CD4-positive, alpha-beta T cell treated with Interleukin-10 for 1 hour (primary cell): Measurements from ENCODE around the gene PKDCC.
"Not testable (repeated sequence)": the region's sequence is repeated elsewhere in the genome, so short reads cannot be mapped to it uniquely, and the experiment has no call there.

Experiments
- DNase-seq: peaks from one replicate; pipeline ENCODE4 v3.0.0-alpha.2; 2020

PKDCC gene

DNA sequence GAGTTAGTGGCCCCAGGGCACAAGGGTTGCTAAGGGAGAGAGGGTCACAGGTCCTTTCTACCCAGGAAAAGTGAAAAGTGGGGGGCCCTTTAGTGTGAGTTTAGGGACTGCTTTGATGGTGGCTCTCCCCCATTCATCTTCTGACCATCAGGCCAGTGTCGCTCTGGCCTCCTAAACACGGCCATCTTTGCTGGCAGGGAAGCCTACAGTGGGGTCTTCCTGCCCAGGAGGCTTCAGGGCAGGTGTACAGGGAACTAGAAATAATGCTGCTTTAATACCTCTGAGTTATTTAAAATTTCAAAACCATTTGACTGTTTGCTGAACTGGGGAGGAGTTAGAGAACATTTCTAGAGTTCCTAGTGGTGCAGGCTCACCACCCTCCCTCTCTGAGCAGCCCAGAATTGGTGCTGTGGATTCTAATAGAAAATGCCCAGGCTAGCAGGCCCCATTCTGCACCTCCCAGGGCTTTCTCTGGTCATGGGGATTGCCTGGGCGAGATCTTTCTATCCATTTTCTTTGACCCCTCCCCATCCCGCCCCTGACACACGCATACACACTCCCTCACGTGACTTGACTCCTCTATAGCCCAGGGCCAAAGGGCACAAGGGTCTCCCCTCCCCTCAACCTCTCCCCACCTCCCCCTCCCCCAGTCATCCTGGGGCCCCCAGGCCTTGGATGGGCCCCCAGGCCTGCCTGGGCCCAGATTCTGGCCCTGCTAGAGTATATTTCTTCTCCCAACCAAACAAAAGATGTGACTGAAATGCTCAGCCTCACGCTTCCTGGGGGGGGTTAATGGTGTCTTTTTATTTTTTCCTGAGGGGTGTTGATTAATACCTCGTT lies 3.1 kb downstream of the PKDCC start:
- no peak for DNase-seq

DNA sequence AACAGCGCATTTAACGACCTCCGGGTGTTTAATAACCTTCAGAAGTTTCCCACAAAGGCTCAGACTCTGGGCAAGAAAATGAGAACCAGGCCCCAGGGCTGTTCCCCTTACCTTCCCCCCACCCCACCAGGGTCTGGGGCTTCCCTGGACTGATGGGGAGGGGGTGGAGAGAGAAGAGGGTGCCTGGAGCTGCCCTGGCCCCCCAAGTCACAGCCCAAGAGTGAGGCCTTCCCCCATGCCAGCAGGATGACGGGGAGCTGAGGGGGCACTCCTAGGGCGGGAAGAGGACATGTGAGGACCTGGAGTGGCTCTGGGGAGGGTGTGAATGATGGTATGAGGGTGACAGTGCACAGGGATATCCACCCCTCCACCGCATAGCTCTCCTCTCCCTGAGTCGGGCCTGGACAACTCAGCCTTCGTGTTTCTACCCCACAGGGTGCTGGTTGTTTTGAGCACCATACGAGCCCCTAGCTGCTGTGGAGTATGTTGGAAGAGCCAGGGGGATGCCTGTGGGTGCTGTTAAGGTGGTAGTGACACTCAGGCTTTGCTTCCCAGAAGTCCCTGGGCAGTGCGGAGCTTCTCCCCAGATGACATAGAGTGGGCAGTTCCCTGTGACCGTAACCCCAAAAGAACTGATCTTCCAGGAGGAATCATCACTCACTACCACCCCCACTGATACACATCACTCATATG lies 3.9 kb downstream of the PKDCC start:
- DNase-seq = no peak

DNA sequence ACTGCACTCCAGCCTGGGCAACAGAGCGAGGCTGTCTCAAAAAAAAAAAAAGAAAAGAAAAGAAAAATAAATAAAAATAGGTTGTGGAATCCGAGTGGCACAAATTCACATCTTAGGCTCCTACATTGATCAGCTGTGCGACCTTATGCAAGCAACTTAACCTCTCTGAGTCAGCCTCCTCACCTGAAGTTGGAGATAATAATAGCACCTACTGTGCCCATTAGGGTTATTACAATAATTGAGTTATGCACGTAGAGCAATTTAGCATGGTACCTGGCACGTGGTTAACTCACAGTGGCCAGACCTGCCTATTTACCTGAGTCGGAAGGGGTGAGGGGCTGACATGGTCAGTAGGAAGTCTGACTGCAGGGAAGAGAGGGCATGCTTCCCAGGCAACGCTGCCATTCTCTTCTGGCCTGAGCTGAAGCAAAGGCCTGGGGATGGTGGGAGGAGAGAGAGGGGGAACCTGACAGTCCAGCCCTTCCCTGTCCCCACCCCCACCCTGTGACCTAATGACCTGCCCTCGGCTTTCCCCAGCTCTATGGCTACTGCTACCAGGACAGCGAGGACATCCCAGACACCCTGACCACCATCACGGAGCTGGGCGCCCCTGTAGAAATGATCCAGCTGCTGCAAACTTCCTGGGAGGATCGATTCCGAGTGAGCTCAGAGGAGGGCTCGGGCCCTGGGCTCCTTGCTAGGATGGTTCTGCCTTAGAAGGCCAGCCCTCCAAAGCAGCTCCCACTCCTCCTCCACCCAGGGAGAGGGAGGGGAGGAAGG lies 5.1 kb downstream of the PKDCC start:
- no peak for DNase-seq

DNA sequence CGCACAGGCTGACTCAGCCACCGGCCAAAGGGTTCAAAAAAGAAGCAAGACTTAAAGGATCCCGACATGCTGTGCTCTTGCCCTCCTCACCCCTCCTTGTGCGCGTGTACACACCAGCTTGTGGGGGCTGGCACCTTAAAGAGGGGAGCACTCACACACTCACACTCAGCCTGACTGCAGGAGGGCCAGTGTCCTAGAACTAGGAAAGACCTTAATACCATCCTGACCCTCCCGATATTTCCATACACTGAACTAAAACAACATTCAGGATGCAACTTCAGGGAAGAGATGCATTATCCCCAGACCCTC lies 5.6 kb downstream of the PKDCC start:
- no peak for DNase-seq

DNA sequence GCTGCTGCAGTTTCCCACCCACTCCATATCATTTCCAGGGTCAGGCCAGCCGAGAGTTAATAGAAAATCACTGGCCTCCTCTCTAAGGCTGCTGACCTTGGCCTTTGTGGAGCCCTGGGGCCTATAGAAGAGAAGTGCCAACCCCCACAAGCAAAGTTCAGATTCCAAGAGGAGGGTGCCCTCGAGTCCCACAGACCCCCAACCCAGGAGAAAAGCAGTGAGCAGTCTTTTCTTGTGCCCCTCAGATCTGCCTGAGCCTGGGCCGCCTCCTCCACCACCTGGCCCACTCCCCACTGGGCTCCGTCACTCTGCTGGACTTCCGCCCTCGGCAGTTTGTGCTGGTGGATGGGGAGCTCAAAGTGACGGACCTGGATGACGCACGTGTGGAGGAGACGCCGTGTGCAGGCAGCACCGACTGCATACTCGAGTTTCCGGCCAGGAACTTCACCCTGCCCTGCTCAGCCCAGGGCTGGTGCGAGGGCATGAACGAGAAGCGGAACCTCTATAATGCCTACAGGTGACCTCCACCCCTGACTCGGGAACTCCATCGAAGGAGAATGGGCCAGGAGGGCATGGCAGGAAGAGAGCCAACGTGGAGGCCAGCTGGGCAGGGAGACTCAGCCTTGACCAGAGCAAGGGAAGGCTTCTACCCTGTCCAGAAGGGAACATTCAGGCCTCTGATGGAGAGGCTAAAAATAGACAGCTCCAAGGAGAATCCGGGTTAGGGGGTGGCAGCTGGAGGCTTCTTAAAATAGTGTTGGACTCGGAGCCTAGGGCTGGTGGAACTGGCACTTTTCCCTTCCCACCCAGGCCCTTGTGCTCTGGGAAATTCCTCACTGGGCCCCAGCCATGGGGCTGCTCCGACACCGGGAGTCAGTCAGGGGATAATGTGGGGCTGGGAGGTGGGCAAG lies 6.2 kb downstream of the PKDCC start:
- DNase-seq = no peak

DNA sequence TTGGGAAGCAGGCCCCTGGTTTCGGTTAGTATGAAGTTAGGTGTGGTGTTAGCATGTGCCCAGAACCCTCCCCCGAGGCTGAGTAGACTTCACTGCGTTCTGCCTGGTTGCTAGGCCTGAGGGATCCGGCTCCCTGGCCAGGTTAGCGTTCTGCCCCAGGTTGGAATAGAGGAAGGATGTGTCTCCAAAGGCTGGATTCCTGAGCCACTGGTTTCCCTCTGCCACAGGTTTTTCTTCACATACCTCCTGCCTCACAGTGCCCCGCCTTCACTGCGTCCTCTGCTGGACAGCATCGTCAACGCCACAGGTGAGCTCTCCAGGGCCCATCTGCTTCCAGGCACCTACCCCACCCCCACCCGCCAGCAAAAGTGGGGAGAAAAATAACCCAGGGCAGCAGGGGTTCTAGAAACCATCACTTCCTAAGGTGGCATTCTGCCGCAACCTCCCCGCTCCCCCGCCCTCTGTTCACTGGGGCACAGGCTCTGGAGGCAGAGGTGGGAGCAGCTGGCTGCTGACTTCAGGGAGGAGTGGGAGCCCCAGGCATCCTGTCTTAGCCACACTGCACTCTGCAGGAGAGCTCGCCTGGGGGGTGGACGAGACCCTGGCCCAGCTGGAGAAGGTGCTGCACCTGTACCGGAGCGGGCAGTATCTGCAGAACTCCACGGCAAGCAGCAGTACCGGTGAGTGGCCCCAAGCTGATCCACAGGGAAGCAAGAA lies 7.1 kb downstream of the PKDCC start:
- no peak for DNase-seq

DNA sequence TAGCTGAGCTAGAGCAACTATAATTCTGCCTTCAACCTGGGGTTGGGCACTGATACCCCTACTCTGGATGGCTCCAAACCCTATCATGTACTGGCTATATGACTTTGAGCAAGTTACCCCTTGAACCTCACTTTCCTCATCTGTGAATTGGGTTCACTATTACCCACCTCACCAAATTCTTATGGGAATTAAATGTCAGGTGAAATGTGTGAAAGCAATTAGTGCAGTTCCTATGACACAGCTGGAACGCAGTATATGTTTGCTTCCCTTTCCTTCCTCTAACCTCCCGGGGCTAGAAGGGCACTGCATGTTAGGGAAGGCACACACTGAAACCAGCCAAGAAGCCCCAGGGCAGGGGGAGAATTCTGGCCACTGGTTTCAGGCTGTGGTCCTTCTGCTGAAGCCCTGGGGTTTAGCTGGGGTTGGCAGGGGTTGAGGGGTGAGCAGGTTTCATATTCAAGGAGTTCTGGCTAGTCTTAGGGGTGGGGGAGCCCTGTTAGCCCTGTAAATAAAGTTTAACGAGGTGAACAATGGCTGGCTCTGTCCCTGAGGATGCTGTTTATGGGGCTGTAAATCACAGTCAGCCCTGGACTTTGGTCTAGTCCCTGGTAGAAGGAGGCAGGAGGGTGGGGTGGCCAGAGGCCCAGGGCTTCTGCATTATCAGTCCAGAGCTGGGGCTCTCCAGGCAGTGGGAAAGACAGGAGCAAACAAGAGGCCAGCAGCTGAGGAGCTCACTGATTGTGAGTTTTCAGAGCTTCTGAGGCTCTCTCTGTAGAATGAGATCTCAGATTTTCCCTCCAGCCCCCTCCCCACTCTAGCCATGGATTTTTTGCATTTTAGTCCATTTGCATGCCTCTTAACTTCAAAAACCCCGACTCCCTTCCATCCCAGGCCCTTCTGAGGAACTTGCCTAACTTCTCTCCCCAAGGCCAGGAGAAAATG lies 8.0 kb downstream of the PKDCC start:
- DNase-seq = no peak

DNA sequence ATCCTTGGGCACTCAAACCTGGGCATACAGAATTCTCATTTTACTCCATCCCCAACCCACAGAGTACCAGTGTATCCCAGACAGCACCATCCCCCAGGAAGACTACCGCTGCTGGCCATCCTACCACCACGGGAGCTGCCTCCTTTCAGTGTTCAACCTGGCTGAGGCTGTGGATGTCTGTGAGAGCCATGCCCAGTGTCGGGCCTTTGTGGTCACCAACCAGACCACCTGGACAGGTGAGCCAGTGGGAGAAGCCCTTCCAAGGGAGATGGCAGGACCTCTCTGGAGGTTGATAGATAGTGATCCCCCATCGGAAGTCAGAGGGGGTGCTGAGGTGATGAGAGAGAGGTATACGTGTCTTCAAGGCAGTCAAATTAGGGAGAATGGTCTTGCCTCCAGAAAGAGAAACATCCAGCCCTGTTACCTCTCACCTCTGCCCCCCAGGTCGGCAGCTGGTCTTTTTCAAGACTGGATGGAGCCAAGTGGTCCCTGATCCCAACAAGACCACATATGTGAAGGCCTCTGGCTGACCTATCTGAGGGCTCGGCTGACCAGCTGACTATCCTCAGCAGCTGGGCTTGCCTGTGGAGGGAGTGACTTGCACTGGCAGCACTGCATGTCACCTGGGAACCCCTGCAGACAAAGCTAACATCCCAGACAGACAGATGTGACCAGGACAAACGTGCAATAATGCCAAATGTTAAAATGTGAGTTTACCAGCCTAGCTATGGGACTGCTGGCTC lies 9.5 kb downstream of the PKDCC start:
- no peak for DNase-seq

DNA sequence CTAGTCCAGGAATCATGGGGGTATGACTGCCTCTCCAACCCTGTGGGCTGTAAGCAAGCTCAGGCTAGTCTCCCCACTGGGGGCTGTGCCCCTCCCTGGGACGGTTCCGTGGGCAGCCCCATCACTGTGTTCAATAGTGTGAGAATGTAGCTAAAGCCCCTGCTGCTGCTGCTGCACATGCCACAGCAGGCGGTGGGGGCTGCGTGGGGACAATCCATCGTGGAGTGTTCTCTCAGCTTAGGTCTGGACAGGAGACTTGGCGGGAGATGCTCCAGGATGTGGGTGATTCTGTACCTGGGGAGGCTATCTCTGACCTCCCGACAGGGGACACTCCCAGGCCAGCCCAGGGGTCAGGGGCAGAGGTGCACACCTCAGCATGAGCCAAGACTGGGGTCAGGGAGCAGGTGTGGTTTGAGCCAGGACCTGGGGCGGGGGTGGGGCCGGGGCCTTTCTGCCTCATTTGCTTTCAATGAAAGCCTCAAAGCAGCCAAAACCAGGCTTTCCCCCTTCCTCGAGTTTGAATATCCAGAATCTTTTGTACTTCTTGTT lies 10.2 kb downstream of the PKDCC start:
- DNase-seq = no peak

DNA sequence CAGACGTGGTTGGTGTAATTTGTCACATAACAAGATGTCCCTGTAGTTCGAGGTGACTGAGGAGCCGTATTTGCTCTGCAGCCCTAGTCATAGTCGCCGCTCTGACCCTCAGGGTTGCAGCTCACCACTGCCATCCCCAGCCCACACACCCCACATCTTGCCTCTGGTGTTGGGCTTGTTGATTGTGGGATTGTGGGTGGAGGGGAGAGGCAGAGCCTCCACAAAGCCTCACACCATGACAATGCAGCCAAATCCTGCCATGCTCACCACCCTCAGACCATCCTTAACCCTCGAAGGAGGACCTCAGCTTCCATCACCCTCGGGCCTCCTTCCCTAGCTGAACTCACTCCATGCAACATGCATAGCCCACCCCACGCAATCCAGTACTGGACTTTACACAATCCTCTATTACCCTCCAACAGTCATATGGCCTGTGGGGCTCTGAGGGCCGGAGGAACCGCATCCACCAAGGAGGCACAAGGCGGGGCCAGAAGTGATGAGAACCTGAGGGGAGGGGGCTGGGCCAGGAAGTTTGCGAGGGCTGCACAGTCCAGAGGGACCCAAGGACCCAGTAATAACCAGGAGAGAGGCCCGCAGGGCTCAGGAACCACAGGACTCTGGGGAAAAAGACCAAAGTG lies 11.6 kb downstream of the PKDCC start:
- no peak for DNase-seq

DNA sequence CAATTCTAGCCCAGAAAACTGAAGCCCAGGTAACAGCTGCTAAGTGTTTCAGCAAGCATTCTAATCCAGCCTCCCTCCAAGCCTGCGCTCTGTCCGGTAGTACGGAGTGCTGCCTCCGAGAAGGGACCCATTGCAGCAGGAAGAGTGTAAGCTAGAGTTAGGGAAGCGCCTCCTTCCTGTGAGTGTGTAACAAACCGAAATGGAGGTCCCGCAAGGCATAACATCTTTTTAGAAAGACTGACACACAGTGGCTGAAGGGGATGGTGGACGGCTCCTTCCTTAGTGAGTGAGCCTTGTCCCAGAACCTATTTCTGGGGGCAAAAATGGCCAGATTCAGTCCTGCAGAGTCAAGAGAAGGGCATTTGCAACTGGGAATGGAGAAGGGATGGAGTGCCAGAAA lies 12.2 kb downstream of the PKDCC start:
- DNase-seq = no peak

DNA sequence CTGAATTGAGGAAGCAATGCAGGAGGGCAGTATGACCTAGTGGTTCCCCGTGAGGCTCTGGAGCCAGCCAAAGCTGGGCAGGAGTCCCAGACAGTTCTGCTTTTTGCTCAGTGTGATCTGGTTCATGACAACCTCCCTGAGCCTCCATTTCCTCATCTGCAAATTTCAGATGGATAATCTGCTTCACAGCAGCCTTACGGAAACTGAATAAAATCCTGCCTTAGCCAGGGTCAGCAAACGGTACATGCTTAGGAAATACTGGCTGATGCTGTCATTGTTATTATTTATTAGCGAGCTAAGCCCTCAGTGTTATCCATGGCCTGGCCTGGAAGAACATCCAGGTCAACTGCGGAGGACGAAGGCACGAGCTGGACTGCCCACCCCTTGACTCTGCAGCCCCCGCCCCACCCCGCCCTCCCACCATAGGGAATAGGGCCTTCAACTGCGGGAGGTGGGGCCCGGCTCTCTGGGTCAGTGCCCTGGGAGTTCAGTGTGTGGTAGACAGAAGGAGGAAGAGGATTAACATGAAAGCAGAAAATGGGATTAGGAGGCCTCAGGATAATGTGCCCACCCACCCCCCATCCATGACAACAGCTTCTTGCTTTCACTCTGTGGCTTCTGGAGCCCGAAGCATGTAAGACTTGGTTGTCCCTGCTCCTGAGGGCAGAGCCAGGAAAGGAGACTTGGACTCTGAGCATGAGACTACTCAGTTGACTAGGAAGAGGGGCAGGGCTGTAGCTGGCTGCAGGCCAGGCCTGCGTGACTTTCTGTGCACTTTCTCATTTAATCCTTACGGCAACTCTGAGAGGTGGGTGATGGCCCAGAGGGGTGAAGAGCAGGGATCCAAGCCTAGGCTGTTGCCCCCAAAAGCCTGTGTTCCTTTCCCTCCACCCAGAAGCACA lies 13.1 kb downstream of the PKDCC start:
- DNase-seq = no peak

DNA sequence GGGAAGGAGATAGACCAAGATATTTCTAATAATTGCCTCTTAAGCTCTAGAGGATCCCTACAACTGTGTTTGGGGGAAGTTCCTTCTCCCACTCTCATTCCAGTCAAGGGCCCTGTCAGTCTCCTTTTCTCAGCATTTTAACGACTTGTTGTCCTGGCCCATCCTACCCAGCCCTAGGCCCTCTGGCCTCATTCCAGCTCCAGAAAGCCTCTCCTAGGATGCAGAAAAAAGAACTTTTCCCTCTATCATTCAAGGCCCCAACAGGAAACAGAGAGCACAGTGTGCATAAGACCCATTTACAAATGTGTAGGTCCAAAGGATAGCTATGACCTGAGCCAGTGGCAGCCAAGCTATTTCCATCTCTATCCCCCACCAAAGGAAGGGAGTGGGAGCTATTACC lies 14.0 kb downstream of the PKDCC start:
- DNase-seq = no peak

DNA sequence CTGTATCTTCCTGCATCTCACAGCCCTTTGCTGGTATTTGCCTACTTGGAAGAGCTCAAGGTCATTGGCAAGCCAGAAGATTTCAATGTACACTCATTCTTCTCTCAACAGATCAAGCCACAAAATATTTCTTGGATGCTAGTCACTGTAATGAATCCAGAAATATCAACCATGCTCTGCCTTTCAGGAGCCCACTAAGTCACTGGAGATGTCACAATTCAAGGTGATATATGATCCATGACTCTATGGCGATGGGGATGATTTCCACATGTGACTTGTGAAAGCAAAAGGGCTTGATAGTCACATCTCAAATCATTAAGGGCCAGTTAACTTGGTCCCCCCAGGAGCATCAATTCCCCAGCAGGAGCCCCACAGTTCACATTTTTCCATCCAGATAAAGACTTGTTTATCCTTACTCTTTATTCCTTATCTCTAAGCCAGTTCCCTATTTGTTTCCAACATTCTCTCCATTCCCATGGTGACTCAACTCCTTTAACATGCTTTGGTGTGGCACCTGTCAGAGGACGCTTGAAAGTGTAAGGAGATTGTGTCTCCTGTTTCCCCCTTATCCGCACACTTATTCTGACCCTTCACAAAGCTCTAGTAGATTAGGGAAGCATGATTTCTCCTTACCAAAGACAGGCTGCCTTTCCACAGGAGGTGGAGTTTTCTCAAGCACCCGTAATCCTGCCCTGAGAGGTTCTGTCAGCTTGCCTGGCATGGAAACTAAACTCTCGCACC lies 15.8 kb downstream of the PKDCC start:
- no peak for DNase-seq

DNA sequence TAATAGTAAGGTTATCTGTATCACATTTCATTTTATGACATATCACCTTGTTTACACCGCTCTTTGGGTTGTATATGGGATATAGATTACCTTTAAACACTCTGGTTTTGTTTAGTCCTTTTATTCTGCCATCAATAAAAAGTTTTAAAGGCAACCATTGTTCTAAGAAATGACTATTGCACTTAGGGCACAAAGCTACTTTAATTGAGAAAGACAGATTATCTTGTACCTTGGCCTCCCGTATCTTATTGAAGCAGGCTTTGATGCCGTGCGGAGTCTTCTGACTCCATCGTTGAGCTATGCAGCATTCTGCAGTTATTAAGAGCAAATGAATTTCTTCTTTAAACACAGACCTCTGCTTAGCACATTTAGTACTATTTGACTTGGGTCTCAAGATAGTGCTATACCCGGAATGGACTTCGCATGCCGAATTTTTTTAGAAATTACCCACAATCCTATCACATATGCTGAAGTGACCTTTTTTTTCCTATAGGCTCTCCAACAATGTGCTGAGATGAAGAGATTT lies 16.7 kb downstream of the PKDCC start:
- DNase-seq = no peak

DNA sequence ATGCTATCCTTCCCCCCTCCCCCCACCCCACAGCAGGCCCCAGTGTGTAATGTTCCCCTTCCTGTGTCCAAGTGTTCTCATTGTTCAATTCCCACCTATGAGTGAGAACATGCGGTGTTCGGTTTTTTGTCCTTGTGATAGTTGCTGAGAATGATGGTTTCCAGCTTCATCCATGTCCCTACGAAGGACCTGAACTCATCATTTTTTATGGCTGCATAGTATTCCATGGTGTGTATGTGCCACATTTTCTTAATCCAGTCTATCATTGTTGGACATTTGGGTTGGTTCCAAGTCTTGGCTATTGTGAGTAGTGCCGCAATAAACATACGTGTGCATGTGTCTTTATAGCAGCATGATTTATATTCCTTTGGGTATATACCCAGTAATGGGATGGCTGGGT lies 17.9 kb downstream of the PKDCC start:
- DNase-seq = not testable (repeated sequence)

DNA sequence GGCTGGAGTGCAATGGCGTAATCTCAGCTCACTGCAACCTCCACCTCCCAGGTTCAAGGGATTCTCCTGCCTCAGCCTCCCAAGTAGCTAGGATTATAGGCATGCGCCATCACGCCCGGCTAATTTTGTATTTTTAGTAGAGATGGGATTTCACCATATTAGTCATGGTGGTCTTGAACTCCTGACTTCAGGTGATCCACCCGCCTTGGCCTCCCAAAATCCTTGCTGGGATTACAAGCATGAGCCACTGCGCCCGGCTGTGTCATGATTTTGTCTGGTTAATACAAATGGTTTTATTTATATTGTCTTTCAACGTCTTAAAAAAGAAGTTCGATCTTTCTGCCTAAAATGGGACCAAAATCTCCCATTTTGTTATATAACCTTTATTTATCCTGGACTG lies 19.2 kb downstream of the PKDCC start:
- DNase-seq = not testable (repeated sequence)
